Retinal pigment epithelial cell (primary cell): ENCODE measurements around the gene BZW1.
A peak's percentile ranks its signal among the peaks of the same experiment; 100 is the strongest.

Experiments used
- DNase-seq: peaks from one replicate; pipeline ENCODE4 v3.0.0-alpha.2; 2010; ENCODE audit warnings: low read depth
- H3K4me3 ChIP-seq: 2 replicates; pipeline ENCODE4 v1.5.1; 2011; ENCODE audit warnings: mild to moderate bottlenecking, low read length, control low read depth, moderate library complexity
- TF ChIP-seq, protein P1 (sequence below): conservative IDR thresholded peaks from 2 replicates; pipeline ENCODE4 v1.5.1; 2011; ENCODE audit warnings: low read depth, low read length, control low read depth, inconsistent platforms

Gene BZW1

DNA sequence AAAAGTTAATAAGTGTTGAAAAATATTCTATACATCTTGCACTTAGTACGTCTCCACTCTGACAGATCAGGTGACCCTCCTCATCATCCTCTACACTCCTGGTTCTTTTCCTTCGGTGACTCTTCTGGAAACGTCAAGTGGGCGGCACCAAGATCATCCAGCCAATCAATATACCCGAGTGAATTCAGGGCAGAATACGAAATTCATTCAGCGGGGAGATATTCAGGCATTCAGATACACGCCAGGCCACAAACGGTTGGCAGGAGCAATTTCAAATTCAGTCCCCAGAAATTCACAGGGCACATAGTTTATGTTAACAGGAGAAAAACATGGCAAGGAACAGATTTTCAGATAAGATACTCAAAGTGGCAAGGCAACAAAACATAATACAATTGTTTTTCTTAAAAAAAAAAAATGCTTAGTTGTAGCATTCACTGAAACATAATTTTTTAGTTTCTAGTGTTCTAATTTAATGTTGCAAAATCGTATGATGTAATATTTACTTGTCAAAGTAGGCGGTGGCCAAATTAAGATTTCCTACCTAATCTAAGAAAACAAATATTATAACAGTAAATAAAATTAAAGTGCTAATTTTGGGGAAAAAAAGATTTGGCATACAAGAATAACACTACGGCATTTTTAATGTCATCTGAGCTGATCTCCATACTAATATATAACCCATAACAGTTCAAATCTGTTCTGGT, 48.5 kb downstream of the BZW1 start:
- TF ChIP-seq, protein P1, sequence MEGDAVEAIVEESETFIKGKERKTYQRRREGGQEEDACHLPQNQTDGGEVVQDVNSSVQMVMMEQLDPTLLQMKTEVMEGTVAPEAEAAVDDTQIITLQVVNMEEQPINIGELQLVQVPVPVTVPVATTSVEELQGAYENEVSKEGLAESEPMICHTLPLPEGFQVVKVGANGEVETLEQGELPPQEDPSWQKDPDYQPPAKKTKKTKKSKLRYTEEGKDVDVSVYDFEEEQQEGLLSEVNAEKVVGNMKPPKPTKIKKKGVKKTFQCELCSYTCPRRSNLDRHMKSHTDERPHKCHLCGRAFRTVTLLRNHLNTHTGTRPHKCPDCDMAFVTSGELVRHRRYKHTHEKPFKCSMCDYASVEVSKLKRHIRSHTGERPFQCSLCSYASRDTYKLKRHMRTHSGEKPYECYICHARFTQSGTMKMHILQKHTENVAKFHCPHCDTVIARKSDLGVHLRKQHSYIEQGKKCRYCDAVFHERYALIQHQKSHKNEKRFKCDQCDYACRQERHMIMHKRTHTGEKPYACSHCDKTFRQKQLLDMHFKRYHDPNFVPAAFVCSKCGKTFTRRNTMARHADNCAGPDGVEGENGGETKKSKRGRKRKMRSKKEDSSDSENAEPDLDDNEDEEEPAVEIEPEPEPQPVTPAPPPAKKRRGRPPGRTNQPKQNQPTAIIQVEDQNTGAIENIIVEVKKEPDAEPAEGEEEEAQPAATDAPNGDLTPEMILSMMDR, result no peak
- DNase-seq, result no peak
- H3K4me3 ChIP-seq, result peak overlapping the region; percentile 100

DNA sequence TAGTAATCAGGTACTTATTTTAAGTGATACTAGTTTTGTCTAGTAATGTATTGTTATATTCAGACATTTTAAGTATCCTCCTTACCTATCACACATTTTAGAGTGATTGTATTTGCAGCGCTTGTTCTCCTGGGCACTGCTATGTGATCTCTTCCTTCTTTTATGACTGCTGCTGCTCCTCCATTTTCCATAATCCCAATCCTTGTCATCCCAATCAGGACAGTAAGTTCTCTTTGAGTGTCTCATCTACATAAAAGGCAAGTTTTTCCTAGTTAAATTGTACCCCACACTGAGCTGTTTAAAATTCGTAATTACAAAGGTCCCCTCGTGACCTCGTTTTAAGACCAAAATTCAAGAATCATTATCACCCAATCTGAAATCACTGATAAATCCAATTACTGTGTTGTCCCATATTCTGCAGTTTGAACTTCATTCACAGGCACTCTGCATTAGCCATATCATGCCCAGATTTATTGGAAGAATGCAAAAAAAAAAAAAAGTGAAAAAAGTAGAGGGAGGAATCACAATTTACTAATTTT, 50.0 kb downstream of the BZW1 start:
- DNase-seq, result no peak
- H3K4me3 ChIP-seq, result peak overlapping the region; percentile 100

DNA sequence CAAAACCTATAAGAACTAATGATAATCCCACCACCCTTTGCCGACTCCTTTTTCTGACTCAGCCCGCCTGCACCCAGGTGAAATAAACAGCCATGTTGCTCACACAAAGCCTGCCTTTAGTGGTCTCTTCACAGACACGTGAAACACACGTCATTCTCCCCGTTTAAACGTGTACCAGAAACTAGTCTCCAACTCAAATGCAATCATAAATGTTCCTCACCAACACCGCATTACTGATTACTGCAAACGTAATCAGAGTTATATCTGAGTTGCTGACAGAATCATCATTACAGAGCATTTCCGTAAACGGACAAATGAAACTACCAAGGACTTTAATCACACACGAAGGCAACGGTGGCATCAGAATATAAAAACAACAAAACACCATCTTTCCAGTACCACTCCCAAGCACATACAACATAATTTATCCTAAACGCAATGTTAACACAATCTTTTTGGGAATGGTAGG, 50.9 kb downstream of the BZW1 start:
- TF ChIP-seq, protein P1, result no peak
- peak; percentile 60 for DNase-seq
- peak overlapping the region; percentile 100 for H3K4me3 ChIP-seq

More for the DNA sequence above, 50.0 kb downstream of the BZW1 start:
- TF ChIP-seq, protein P1, result no peak

DNA sequence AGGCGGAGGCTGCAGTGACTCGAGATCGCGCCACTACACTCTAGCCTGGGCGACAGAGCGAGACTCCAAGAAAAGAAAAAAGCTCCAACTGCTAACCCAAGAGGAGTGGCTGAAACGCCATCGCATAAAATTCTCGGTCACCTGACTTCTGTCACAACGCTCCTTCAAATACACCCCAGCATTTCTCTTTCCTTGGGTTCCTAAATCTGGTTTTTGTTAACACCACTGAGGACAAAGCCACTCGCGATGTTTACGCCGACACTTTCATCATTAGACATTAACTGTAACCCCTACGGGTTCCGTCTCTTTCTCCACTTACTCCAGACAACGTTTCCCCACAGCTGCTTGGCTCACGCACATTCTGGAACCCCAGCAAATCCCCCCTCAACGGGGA, 52.1 kb downstream of the BZW1 start:
- H3K4me3 ChIP-seq, result peak overlapping the region; percentile 100
- no peak for DNase-seq
- TF ChIP-seq, protein P1, result peak; percentile 0

DNA sequence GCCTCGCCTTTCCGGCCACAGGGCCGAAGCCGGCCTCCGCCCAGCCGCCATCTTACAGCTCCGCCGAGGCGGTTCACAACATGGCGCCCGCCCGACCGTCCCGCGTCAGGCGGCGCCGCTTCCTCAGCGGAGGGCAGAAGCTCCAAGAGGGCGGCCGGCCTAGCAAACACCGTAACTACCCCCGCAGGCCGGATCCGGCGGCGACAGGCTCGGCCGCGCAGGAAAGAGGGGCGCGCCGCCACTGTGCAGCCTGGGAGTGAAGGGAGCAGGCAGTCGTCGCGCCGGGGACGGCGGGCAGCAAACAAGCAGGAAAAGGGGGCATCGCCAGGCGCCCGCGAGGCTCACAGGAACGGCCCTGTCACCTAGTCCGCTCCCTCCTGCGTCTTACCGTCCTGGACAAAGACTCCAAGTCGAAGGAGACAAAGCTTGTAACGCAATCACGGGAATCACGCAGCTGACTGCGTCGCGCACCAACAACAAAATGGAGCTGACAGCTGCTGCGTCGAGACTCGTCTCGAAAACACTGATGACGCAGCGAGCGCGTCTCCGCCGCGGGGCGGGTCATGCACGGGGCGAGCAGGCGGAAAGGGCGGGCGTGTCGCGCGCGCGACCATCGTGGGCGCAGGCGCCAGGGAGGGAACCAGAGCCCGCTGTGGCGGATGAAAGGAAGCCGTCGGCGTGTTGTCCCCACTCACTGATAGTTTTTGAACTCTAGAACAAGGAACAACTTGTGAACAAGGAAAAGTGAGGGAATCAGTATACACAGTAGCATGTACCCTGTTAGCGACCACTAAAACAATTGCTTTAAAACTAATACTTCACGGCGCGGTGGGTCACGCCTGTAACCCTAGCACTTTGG, 52.7 kb downstream of the BZW1 start, which contains the start of gene CLK1:
TSS of gene CLK1 (minus strand) at position 483 of the 859 bp plus-strand sequence. CDS start 2,796 bp downstream, outside the sequence.
- TF ChIP-seq, protein P1, result peak; percentile 0
- DNase-seq, result peak; percentile 77
- H3K4me3 ChIP-seq, result peak within 1 kb of the TSS; percentile 100

DNA sequence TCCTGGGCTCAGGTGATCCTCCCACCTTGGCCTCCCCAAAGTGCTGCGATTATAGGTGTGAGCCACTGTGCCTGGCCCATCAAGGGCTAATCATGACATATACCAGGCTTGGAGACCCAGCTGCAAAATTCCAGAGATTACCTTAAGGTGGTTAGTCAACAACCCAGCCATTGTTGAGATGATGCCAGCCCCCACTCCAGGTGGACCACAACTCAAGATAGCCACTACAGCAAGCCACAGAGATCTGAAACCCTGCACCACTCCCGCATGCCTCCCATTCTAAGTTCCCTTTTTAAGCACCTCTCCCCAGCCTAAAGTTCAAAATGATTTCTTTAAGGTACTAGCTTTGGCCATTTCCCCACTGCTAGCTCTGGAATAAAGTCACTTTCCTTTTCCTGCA, 57.3 kb downstream of the BZW1 start:
- TF ChIP-seq, protein P1, result no peak
- no peak for DNase-seq
- H3K4me3 ChIP-seq, result no peak overlapping the region
